Measurements from ENCODE around the gene MYORG.

Gene MYORG

GRCh38 chr9:34400686-34401602 lies 24.2 kb upstream of the MYORG start:
- H3K56ac ChIP-seq (ENCODE audit: low read length), result peak overlapping the region; percentile 57
- H3K23ac ChIP-seq (ENCODE audit: low read length), result no peak overlapping the region
- H2BK15ac ChIP-seq (replicated peaks; ENCODE audit: low read depth), result no peak overlapping the region
- H3K79me2 ChIP-seq (ENCODE audit: control insufficient read depth, insufficient read depth, low read length), result no peaks in the 10 kb centered on the region
- H3K4me2 ChIP-seq (ENCODE audit: low read length), result no peak overlapping the region
- H3K27me3 ChIP-seq (ENCODE audit: insufficient read depth, low read length, poor library complexity), result no peaks in the 10 kb centered on the region
- H3K79me1 ChIP-seq (ENCODE audit: low read length), result no peaks in the 10 kb centered on the region
- H3K36me3 ChIP-seq (ENCODE audit: control insufficient read depth, insufficient read depth, low read length), result no peaks in the 10 kb centered on the region
- H3K4me1 ChIP-seq (ENCODE audit: control insufficient read depth, low read depth, low read length), result no peaks in the 10 kb centered on the region
- H3K18ac ChIP-seq (ENCODE audit: low read length), result no peak overlapping the region
- H2AK5ac ChIP-seq (ENCODE audit: low read length), result no peak overlapping the region
- no peak overlapping the region for H3K9ac ChIP-seq (ENCODE audit: low read length)
- H4K5ac ChIP-seq (ENCODE audit: low read length), result no peak overlapping the region
- H3K4ac ChIP-seq (ENCODE audit: low read depth, low read length), result no peak overlapping the region
- H3K4me3 ChIP-seq (ENCODE audit: low read length), result no peak overlapping the region
- DNase-seq, result peak; percentile 55
- no CpG with 5 or more reads among the region's 40 CpGs for WGBS (ENCODE audit: extremely low coverage, insufficient coverage, low lambda C conversion rate)
- no peak overlapping the region for H4K8ac ChIP-seq (ENCODE audit: low read depth, low read length)
- no peak overlapping the region for H2BK120ac ChIP-seq (ENCODE audit: low read depth, low read length)
- H3K27ac ChIP-seq (ENCODE audit: low read depth, low read length), result no peak overlapping the region
- H2BK5ac ChIP-seq (ENCODE audit: low read length), result no peak overlapping the region

- Histone ChIP-seq H3K27ac (ENCODE audit: low read depth, low read length) (no peak overlapping the region), H4K5ac (ENCODE audit: low read length) (no peak overlapping the region), H4K8ac (ENCODE audit: low read depth, low read length) (no peak overlapping the region), H3K4ac (ENCODE audit: low read depth, low read length) (no peak overlapping the region), H2BK15ac (replicated peaks; ENCODE audit: low read depth) (no peak overlapping the region), H3K56ac (ENCODE audit: low read length) (no peak overlapping the region), H3K4me1 (ENCODE audit: control insufficient read depth, low read depth, low read length) (no peaks in the 10 kb centered on the region), H3K23ac (ENCODE audit: low read length) (no peak overlapping the region), H3K4me3 (ENCODE audit: low read length) (no peak overlapping the region), H3K4me2 (ENCODE audit: low read length) (no peak overlapping the region), H3K18ac (ENCODE audit: low read length) (no peak overlapping the region), H3K36me3 (ENCODE audit: control insufficient read depth, insufficient read depth, low read length) (no peaks in the 10 kb centered on the region), H2BK5ac (ENCODE audit: low read length) (no peak overlapping the region), H3K79me2 (ENCODE audit: control insufficient read depth, insufficient read depth, low read length) (no peaks in the 10 kb centered on the region), H2AK5ac (ENCODE audit: low read length) (no peak overlapping the region), H3K79me1 (ENCODE audit: low read length) (no peaks in the 10 kb centered on the region), H3K9ac (ENCODE audit: low read length) (no peak overlapping the region), H2BK120ac (ENCODE audit: low read depth, low read length) (no peak overlapping the region), H3K27me3 (ENCODE audit: insufficient read depth, low read length, poor library complexity) (no peaks in the 10 kb centered on the region)
- DNase-seq, result no peak
- no CpG with 5 or more reads among the region's 12 CpGs for WGBS (ENCODE audit: extremely low coverage, insufficient coverage, low lambda C conversion rate)
Measured at GRCh38 chr9:34400275-34400674, 23.6 kb upstream of the MYORG start.

- H3K9ac ChIP-seq (ENCODE audit: low read length), result no peak overlapping the region
- H3K27ac ChIP-seq (ENCODE audit: low read depth, low read length), result no peak overlapping the region
- no CpG with 5 or more reads among the region's 4 CpGs for WGBS (ENCODE audit: extremely low coverage, insufficient coverage, low lambda C conversion rate)
- no peak overlapping the region for H4K5ac ChIP-seq (ENCODE audit: low read length)
- H3K56ac ChIP-seq (ENCODE audit: low read length), result no peak overlapping the region
- no peak overlapping the region for H2BK15ac ChIP-seq (replicated peaks; ENCODE audit: low read depth)
- H4K8ac ChIP-seq (ENCODE audit: low read depth, low read length), result no peak overlapping the region
- no peaks in the 10 kb centered on the region for H3K79me2 ChIP-seq (ENCODE audit: control insufficient read depth, insufficient read depth, low read length)
- H3K18ac ChIP-seq (ENCODE audit: low read length), result no peak overlapping the region
- H2AK5ac ChIP-seq (ENCODE audit: low read length), result no peak overlapping the region
- H3K79me1 ChIP-seq (ENCODE audit: low read length), result no peaks in the 10 kb centered on the region
- DNase-seq, result no peak
- no peaks in the 10 kb centered on the region for H3K27me3 ChIP-seq (ENCODE audit: insufficient read depth, low read length, poor library complexity)
- H3K36me3 ChIP-seq (ENCODE audit: control insufficient read depth, insufficient read depth, low read length), result no peaks in the 10 kb centered on the region
- H2BK5ac ChIP-seq (ENCODE audit: low read length), result no peak overlapping the region
- no peak overlapping the region for H3K4me2 ChIP-seq (ENCODE audit: low read length)
- H2BK120ac ChIP-seq (ENCODE audit: low read depth, low read length), result no peak overlapping the region
- H3K4ac ChIP-seq (ENCODE audit: low read depth, low read length), result no peak overlapping the region
- no peaks in the 10 kb centered on the region for H3K4me1 ChIP-seq (ENCODE audit: control insufficient read depth, low read depth, low read length)
- H3K4me3 ChIP-seq (ENCODE audit: low read length), result no peak overlapping the region
- H3K23ac ChIP-seq (ENCODE audit: low read length), result no peak overlapping the region
Measured at GRCh38 chr9:34399729-34400128, 23.0 kb upstream of the MYORG start.

GRCh38 chr9:34398875-34399274 lies 22.2 kb upstream of the MYORG start:
- Histone ChIP-seq H3K4ac (ENCODE audit: low read depth, low read length) (no peak overlapping the region), H3K4me3 (ENCODE audit: low read length) (no peak overlapping the region), H3K79me2 (ENCODE audit: control insufficient read depth, insufficient read depth, low read length) (no peaks in the 10 kb centered on the region), H4K8ac (ENCODE audit: low read depth, low read length) (no peak overlapping the region), H2BK15ac (replicated peaks; ENCODE audit: low read depth) (no peak overlapping the region), H3K27me3 (ENCODE audit: insufficient read depth, low read length, poor library complexity) (no peaks in the 10 kb centered on the region), H2AK5ac (ENCODE audit: low read length) (no peak overlapping the region), H3K79me1 (ENCODE audit: low read length) (no peaks in the 10 kb centered on the region), H2BK5ac (ENCODE audit: low read length) (no peak overlapping the region), H3K23ac (ENCODE audit: low read length) (no peak overlapping the region), H3K27ac (ENCODE audit: low read depth, low read length) (no peak overlapping the region), H2BK120ac (ENCODE audit: low read depth, low read length) (no peak overlapping the region), H3K4me1 (ENCODE audit: control insufficient read depth, low read depth, low read length) (no peaks in the 10 kb centered on the region), H3K18ac (ENCODE audit: low read length) (no peak overlapping the region), H4K5ac (ENCODE audit: low read length) (no peak overlapping the region), H3K36me3 (ENCODE audit: control insufficient read depth, insufficient read depth, low read length) (no peaks in the 10 kb centered on the region), H3K56ac (ENCODE audit: low read length) (no peak overlapping the region), H3K4me2 (ENCODE audit: low read length) (no peak overlapping the region), H3K9ac (ENCODE audit: low read length) (no peak overlapping the region)
- no CpG with 5 or more reads among the region's 1 CpG for WGBS (ENCODE audit: extremely low coverage, insufficient coverage, low lambda C conversion rate)
- no peak for DNase-seq

- no CpG with 5 or more reads among the region's 7 CpGs for WGBS (ENCODE audit: extremely low coverage, insufficient coverage, low lambda C conversion rate)
- H3K79me1 ChIP-seq (ENCODE audit: low read length), result no peaks in the 10 kb centered on the region
- no peak for DNase-seq
- H3K56ac ChIP-seq (ENCODE audit: low read length), result no peak overlapping the region
- H2BK5ac ChIP-seq (ENCODE audit: low read length), result no peak overlapping the region
- no peak overlapping the region for H2BK120ac ChIP-seq (ENCODE audit: low read depth, low read length)
- no peak overlapping the region for H4K5ac ChIP-seq (ENCODE audit: low read length)
- H3K4me3 ChIP-seq (ENCODE audit: low read length), result no peak overlapping the region
- H2BK15ac ChIP-seq (replicated peaks; ENCODE audit: low read depth), result no peak overlapping the region
- H3K4ac ChIP-seq (ENCODE audit: low read depth, low read length), result no peak overlapping the region
- H3K27ac ChIP-seq (ENCODE audit: low read depth, low read length), result no peak overlapping the region
- no peaks in the 10 kb centered on the region for H3K79me2 ChIP-seq (ENCODE audit: control insufficient read depth, insufficient read depth, low read length)
- H2AK5ac ChIP-seq (ENCODE audit: low read length), result no peak overlapping the region
- H3K23ac ChIP-seq (ENCODE audit: low read length), result no peak overlapping the region
- H3K4me1 ChIP-seq (ENCODE audit: control insufficient read depth, low read depth, low read length), result no peaks in the 10 kb centered on the region
- no peak overlapping the region for H4K8ac ChIP-seq (ENCODE audit: low read depth, low read length)
- no peaks in the 10 kb centered on the region for H3K36me3 ChIP-seq (ENCODE audit: control insufficient read depth, insufficient read depth, low read length)
- H3K4me2 ChIP-seq (ENCODE audit: low read length), result no peak overlapping the region
- no peak overlapping the region for H3K9ac ChIP-seq (ENCODE audit: low read length)
- no peak overlapping the region for H3K18ac ChIP-seq (ENCODE audit: low read length)
- H3K27me3 ChIP-seq (ENCODE audit: insufficient read depth, low read length, poor library complexity), result no peaks in the 10 kb centered on the region
Measured at GRCh38 chr9:34396276-34397214, 19.8 kb upstream of the MYORG start.
